ENCODE data around the gene IPO7.

DNA sequence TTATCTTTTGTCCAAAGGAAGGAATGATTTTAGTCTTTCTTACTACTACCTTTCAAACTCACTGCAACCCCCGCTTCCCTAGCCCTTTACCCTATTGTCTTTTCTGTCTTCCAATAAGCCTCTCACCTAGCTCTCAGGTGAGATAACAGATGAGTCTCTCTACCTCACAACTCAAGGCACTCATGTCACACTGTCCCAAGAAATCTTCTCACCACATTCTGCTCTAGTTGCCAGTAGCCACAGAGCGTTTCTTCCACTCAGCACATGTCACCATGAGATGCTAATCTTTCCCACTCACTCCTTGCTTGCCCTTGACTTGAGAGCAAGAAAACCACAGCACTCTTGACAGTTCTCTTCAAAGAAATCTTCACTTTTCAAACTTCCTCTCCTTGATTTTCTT lies 37.4 kb upstream of the IPO7 start:
- TF ChIP-seq ARHGAP35 (CRISPR knock-in tag; IDR thresholded peaks at IDR 0.05; ENCODE audit: borderline replicate concordance), result no peak
- TF ChIP-seq, protein P1, sequence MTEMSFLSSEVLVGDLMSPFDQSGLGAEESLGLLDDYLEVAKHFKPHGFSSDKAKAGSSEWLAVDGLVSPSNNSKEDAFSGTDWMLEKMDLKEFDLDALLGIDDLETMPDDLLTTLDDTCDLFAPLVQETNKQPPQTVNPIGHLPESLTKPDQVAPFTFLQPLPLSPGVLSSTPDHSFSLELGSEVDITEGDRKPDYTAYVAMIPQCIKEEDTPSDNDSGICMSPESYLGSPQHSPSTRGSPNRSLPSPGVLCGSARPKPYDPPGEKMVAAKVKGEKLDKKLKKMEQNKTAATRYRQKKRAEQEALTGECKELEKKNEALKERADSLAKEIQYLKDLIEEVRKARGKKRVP (CRISPR knock-in tag; IDR thresholded peaks at IDR 0.05), result no peak
- no peak for TF ChIP-seq YY1 (IDR thresholded peaks at IDR 0.05; ENCODE audit: insufficient read depth, insufficient replicate concordance, low read depth, low read length)
- no peak for TF ChIP-seq POLR2AphosphoS5 (IDR thresholded peaks at IDR 0.05; ENCODE audit: low read depth, low read length)
- no peak for TF ChIP-seq SETDB1 (CRISPR knock-in tag; IDR thresholded peaks at IDR 0.05; ENCODE audit: borderline replicate concordance)

All from HepG2 (cell line).